Thyroid gland (tissue), 4 donors: ENCODE results near the gene C11orf21. TPM values are rescaled to one million over a fixed set of nuclear protein-coding genes. Genes with fewer than 3 reads are reported as not detected.

Experiments
- DNase-seq, 2 donors: peaks; one replicate each; pipeline ENCODE4 v3.0.0-alpha.2; 2019
- H3K27ac ChIP-seq, 3 donors: fragments of 200-600 bp; sonication (generic); 1 replicate in 2 of 3; 2 replicates in 1 of 3; pipeline ENCODE4 v1.5.1; 2016 to 2019; ENCODE audit warnings: mild to moderate bottlenecking in 1 of 3, moderate library complexity in 1 of 3
- H3K27me3 ChIP-seq: fragments of 200-600 bp; sonication (generic); one replicate; pipeline ENCODE4 v1.5.1; 2019
- H3K36me3 ChIP-seq, 2 donors: fragments of 200-600 bp; sonication (generic); one replicate each; pipeline ENCODE4 v1.5.1; 2016 to 2019
- H3K4me1 ChIP-seq, 2 donors: fragments of 200-600 bp; sonication (generic); one replicate each; pipeline ENCODE4 v1.5.1; 2017 to 2019
- H3K4me3 ChIP-seq, 3 donors: fragments of 200-600 bp; sonication (generic); replicated peaks in 1 of 3; 1 replicate in 2 of 3; 2 replicates in 1 of 3; pipeline ENCODE4 v1.5.1; 2016; ENCODE audit warnings: mild to moderate bottlenecking in 1 of 3
- H3K9me3 ChIP-seq: fragments of 200-600 bp; sonication (generic); one replicate; pipeline ENCODE4 v1.5.1; 2017
- CTCF ChIP-seq, 6 experiments: fragments of 200-600 bp in 3 of 6; fragments of 450-650 bp in 3 of 6; sonication (generic) in 3 of 6; IDR thresholded peaks; one replicate each; pipeline ENCODE4 v1.5.1; 2016 to 2019; ENCODE audit warnings: antibody characterized with exemption in 6 of 6, mild to moderate bottlenecking in 2 of 6, inconsistent platforms in 1 of 6, moderate library complexity in 1 of 6
- POLR2A ChIP-seq, 2 donors: fragments of 450-650 bp; IDR thresholded peaks; one replicate each; pipeline ENCODE4 v1.6.1; 2017; ENCODE audit warnings: antibody characterized with exemption in 2 of 2, mild to moderate bottlenecking in 2 of 2, moderate library complexity in 1 of 2
- WGBS, 2 donors: methylation state at CpG; one replicate each; pipeline ENCODE4 v1.1.5; 2017; 5-methylcytosine and 5-hydroxymethylcytosine counted together
- intact Hi-C: fragments of 100-400 bp; cut with DNase I; formaldehyde crosslinking; loops from one replicate; pipeline ENCODE4 v1.15.1; 2023
- total RNA-seq, 4 donors: library from RNA; depleted of rRNA; stranded (reverse); fragments of >200 nt; gene quantifications; one replicate each; pipeline ENCODE4 v1.2.3, GENCODE V29; 2016

Gene C11orf21
- total RNA-seq, 4 donors from 2014 or later: 0.15 to 0.67 (median 0.45) TPM

DNA sequence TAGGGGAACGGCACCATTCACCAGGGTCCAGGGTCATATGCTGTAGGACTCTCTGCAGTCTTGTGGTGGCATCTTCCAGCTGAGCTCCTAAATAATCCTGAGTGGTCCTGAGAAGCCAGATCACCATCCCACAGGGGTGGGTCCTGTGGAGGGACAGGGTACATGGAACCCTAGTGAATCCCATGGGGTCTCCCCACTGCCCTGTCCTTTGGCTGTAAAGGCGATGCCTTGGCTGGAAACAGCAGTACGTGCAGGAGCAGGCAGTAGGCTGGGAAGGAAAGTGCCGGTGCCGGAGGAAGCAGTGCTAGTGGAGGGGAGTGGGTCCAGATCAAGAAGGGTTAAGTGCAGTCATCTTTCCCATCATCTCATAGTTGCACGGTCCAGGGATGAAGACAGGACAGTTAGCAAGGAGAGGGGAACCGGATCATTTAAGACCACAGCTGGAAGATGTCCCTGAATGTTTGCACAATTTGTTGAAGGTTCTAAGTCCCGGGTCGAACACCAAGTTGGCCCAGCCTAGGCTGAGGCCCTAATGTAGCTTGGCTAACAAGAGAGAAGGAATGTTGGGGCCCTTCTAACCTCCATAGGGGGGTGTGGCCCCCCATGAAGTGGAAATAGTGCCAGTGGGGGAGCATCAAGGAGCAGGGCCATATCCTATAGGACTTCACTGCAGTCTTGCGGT lies 18.2 kb upstream of the C11orf21 start:
- no peaks in the 10 kb centered on the region for H3K27me3 ChIP-seq
- no peaks in the 10 kb centered on the region for H3K9me3 ChIP-seq
- TF ChIP-seq POLR2A (IDR thresholded peaks at IDR 0.05) (no peak), CTCF (IDR thresholded peaks at IDR 0.05) (no peak)
- H3K27ac ChIP-seq: no peak overlapping the region
- WGBS, 2 donors: 78 to 82% methylated on average over 9 to 10 of the region's 10 CpGs
- H3K4me1 ChIP-seq: peaks cover 5 to 7% of the 10 kb centered on the region in 2 donors
- no peak for DNase-seq
- H3K36me3 ChIP-seq: no peaks in the 10 kb centered on the region
- no peak overlapping the region for H3K4me3 ChIP-seq
- intact Hi-C loops: no loop called here

- Histone ChIP-seq H3K4me1 (peaks cover 16 to 17% of the 10 kb centered on the region in 2 donors), H3K9me3 (no peaks in the 10 kb centered on the region), H3K27ac (no peak overlapping the region), H3K27me3 (no peaks in the 10 kb centered on the region), H3K4me3 (no peak overlapping the region), H3K36me3 (no peaks in the 10 kb centered on the region)
- DNase-seq: no peak
- TF ChIP-seq POLR2A (IDR thresholded peaks at IDR 0.05) (no peak), CTCF (IDR thresholded peaks at IDR 0.05) (no peak)
- 88 to 92% methylated on average over 7 of the region's 7 CpGs for WGBS, 2 donors
- intact Hi-C loops: no loop called here
Measured at GRCh38 chr11:2318707-2319106, 17.0 kb upstream of the C11orf21 start.

GRCh38 chr11:2318123-2318522 lies 16.4 kb upstream of the C11orf21 start:
- Histone ChIP-seq H3K27ac (no peak overlapping the region), H3K4me1 (peaks cover 16 to 17% of the 10 kb centered on the region in 2 donors), H3K9me3 (no peaks in the 10 kb centered on the region), H3K36me3 (no peaks in the 10 kb centered on the region), H3K27me3 (no peaks in the 10 kb centered on the region), H3K4me3 (no peak overlapping the region)
- 92% methylated on average over 4 of the region's 4 CpGs for WGBS, 2 donors
- no peak for TF ChIP-seq CTCF (IDR thresholded peaks at IDR 0.05)
- no peak for TF ChIP-seq POLR2A (IDR thresholded peaks at IDR 0.05)
- DNase-seq: no peak
- intact Hi-C loops: no loop called here

GRCh38 chr11:2317354-2318050 lies 15.8 kb upstream of the C11orf21 start:
- WGBS, 2 donors: 93% methylated on average over 13 to 15 of the region's 17 CpGs
- DNase-seq: no peak
- intact Hi-C loops: no loop called here
- TF ChIP-seq CTCF (IDR thresholded peaks at IDR 0.05) (no peak), POLR2A (IDR thresholded peaks at IDR 0.05) (no peak)
- no peak overlapping the region for H3K4me3 ChIP-seq
- no peaks in the 10 kb centered on the region for H3K36me3 ChIP-seq
- H3K4me1 ChIP-seq: peaks cover 16 to 17% of the 10 kb centered on the region in 2 donors
- H3K27ac ChIP-seq: no peak overlapping the region
- no peaks in the 10 kb centered on the region for H3K27me3 ChIP-seq
- no peaks in the 10 kb centered on the region for H3K9me3 ChIP-seq

GRCh38 chr11:2316963-2317244 lies 15.2 kb upstream of the C11orf21 start:
- TF ChIP-seq POLR2A (IDR thresholded peaks at IDR 0.05) (no peak), CTCF (IDR thresholded peaks at IDR 0.05) (no peak)
- Histone ChIP-seq H3K9me3 (no peaks in the 10 kb centered on the region), H3K27ac (no peak overlapping the region), H3K4me1 (peaks cover 16 to 17% of the 10 kb centered on the region in 2 donors), H3K27me3 (no peaks in the 10 kb centered on the region), H3K36me3 (no peaks in the 10 kb centered on the region), H3K4me3 (no peak overlapping the region)
- DNase-seq: no peak
- WGBS, 2 donors: 86 to 91% methylated on average over 3 of the region's 3 CpGs
- intact Hi-C loops: no loop called here
